HG03378 (cell line): ENCODE results near the gene SMARCAL1.
A peak's percentile ranks its signal among the peaks of the same experiment; 100 is the strongest.

ENCODE experiments used
- ATAC-seq: cut with Tn5 transposase; IDR thresholded peaks from one replicate; pipeline ENCODE4 v1.9.1; 2021; ENCODE audit warnings: mild to moderate bottlenecking, moderate library complexity; ENCODE audit not compliant: unreplicated experiment

Gene SMARCAL1

DNA sequence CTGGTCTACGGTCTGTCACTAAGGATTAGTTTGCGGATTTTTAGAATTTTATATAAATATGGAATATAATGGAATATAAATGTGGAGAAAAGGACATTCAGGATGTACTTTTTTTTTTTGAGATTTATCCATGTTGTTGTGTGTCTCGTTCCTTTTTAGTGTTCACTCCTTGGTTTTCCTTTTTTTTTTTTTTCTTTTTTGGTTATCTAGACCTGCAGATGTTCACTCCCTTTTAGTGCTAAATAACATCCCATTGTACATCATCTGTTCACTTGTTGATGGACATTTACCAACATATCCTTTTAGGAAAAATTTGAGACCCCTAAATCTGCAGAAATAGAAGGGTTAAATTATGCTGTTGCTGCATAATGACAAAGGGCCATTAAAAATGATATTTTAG, 60.9 kb downstream of the SMARCAL1 start:
- ATAC-seq: no peak

GRCh38 chr2:216474925-216475670, 62.8 kb downstream of the SMARCAL1 start:
- ATAC-seq: peak; percentile 75

- no peak for ATAC-seq
Measured at GRCh38 chr2:216475767-216476166, 63.5 kb downstream of the SMARCAL1 start.

GRCh38 chr2:216477283-216478035, 65.2 kb downstream of the SMARCAL1 start:
- ATAC-seq: no peak

DNA sequence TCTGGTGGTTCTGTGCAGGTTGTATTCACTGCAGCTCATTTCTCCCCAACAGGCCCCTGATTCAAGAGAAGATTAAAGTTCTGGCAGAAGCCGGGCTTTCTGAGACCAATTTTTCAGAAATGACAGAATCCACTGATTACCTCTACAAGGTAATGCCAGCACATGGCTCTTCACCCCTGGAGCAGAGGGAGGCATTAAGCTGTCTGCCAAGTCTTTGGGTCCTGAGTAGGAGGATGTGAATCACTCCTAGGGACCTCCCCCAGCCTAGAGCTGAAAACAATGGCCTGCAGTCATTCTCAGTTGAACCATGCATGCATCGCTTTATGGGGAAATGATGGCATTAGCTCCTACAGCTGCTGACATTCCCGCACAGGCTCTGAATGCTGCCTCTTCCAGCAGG, 65.9 kb downstream of the SMARCAL1 start:
- no peak for ATAC-seq

GRCh38 chr2:216478791-216479190, 66.5 kb downstream of the SMARCAL1 start:
- no peak for ATAC-seq

DNA sequence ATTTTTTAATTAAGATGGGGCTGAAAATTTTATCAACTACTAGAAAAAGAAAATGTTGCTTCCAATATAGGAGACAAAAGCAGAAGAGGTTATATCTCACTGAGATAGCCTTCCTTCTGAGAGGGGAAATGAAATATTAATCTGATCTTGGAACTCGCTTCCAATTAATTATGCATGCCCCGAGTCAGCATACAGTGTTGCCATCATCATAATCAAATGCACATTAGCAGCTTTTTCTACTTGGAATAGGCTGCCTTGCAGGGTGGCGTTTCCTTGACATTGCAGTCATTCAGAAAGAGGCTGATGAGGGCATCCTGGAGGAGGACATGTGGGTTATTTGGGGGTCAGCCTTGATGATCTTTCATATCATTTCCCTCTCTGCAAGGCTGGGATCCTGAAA, 67.9 kb downstream of the SMARCAL1 start:
- no peak for ATAC-seq

- no peak for ATAC-seq
Measured at GRCh38 chr2:216482640-216483039, 70.4 kb downstream of the SMARCAL1 start.

- no peak for ATAC-seq
Measured at GRCh38 chr2:216485237-216485636, 73.0 kb downstream of the SMARCAL1 start.

- ATAC-seq: no peak
Measured at GRCh38 chr2:216485745-216486144, 73.5 kb downstream of the SMARCAL1 start.

DNA sequence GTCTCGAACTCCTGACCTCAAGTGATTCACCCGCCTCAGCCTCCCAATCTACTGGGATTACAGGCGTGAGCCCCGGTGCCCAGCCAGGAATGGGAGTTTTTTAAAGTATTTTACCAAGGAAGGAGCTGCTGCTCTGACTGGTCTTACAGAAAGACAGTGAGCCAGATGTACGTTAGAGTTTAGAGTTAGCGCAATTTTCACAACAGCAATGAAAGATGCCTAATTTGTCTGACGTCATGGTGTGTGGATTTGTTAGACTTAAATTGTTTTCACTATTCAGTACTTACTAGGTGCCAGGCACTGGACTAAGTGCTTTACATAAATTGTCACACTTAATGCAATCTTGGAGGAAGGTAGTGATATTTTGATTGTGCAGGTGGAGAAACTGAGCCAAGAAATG, 74.0 kb downstream of the SMARCAL1 start:
- ATAC-seq: no peak

DNA sequence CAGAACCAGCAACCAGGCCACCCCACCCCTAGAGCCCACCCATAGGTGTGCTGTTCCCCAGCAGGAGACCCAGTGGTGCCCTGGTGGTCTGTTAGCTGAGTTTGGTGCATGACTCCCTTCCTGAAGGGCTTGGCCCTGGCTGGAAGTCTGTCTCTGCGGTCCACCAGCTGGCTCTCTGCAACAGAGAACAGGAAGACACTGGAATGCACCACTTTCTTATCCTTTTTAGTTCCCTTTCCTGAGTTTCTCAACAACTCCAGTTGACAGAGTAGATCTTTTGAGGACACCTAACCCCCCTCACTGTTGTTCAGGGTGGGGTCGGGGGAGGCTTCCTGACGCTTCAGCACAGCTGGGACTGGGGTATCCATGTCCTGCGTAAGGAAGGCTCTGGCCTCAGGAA, 74.4 kb downstream of the SMARCAL1 start:
- no peak for ATAC-seq

DNA sequence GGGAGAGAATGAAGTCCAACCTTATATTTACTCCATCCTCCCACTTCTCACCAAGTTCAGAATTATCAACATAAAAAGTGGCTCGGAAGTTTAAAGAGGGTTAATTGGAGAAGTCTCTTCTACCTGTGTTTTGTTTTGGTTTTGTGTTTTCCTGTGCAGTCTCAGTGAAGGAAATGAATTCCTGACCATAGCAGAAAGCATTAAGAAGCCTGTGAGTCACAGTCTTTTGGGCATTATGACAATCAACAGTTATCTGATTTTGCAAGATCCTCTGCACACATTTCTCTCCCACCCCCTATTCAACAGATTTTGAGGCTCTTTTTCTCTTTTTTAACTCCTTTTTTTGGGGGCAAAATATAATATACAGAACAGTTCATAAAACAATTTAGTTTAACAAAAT, 77.8 kb downstream of the SMARCAL1 start:
- no peak for ATAC-seq

GRCh38 chr2:216491793-216492596, 79.7 kb downstream of the SMARCAL1 start:
- ATAC-seq: peak; percentile 72

GRCh38 chr2:216492597-216493333, 80.5 kb downstream of the SMARCAL1 start:
- ATAC-seq: no peak

DNA sequence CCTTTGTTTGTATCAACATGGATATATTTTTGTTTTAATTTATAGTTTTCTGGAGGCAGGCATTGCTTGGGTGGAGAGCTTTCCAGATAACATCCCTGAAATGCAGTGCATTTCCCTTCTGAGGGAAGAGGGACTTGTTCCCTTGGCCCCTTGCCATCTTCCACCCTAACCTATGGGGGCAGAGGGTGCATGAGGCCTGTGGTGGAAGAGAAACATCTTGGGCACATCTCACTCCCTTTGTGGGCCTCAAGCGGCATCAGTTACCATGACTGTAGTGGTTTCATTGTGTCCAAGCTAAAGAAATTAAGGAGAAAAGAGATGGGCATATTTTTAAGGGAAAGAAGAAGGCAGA, 81.0 kb downstream of the SMARCAL1 start:
- no peak for ATAC-seq

GRCh38 chr2:216495656-216496055, 83.4 kb downstream of the SMARCAL1 start:
- no peak for ATAC-seq

- ATAC-seq: no peak
Measured at GRCh38 chr2:216497382-216498069, 85.2 kb downstream of the SMARCAL1 start.

- ATAC-seq: no peak
Measured at GRCh38 chr2:216498070-216498378, 85.7 kb downstream of the SMARCAL1 start.
